ENCODE data around the gene FBN3.
"Not testable (repeated sequence)": the region's sequence is repeated elsewhere in the genome, so short reads cannot be mapped to it uniquely, and the experiment has no call there.

Gene FBN3

DNA sequence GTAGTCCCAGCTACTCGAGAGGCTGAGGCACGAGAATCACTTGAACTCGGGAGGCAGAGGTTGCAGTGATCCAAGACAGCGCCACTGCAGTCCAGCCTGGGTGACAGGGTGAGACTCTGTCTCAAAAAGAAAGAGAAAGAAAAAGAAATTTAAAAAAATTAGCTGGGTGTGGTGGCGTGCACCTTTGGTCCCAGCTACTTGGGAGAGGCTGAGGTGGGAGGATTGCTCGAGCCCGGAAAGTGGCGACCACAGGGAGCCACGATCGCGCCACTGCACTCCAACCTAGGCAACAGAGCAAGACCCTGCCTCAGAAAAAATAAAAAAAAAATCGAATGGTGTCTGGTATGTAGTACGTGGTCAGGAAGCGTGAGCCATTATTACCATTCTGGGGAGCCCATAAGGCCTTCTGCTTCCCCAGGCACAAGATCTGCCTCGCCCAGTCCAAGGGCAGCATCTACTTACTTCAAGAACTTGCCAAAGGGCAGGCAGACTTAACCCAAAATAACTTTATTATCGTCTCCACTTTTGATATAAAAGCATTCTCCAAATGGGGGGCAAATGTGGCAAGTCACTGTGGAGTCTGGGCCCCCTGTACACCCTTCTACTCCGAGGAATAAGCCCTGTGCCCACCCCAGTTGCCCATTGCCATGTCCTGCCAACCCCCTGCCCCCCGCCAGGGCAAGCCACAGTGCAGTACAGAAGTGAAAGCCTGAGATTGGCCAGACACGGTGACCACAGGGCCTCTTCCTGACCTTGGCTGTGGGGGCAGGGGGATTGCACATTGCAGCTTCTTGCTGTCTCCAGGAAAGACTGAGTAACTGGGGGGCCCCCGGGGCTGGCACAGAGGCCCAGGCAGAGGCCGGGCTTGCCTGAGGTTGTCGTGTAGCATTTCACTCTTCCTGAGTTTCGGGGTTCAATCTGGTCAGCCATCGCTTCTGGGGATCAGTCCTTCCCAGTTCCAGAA lies 84.2 kb downstream of the FBN3 start:
- DNase-seq (ENCODE audit: low read depth in 2 of 2, low spot score in 1 of 2), result no peak

DNA sequence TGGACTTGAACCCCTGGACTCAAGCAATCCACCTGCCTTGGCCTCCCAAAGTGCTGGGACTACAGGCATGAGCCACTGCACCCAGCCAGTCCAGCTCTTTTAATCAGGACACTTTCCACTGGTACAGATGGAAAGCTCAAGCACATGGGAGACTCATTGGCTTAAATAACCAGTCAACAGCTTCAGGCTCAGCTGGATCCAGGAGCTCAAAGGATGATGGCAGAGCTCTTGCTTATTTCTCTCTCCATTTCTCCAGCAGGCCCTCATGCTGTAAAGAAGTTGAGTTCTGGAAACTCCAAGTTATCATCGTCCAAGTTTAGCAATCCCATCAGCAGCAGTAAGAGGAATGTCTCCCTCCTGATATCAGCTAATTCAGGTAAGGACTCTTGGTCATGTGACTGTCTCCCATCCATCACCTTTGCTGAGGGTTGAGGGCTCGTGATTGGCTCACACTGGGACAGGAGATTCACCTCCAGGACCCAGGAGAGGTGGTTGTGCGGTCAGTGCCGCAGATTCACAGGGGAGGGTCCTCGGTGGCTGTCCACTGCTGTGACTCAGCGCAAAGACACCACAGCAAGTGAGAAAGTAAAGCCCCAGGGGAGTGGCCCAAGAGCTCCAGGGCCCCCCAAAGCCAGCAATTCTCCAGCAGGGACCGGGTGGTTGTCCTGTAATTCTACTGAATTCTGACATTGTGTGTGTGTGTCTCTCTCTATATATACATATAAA lies 91.7 kb downstream of the FBN3 start:
- DNase-seq (ENCODE audit: low read depth in 2 of 2, low spot score in 1 of 2), result no peak

DNA sequence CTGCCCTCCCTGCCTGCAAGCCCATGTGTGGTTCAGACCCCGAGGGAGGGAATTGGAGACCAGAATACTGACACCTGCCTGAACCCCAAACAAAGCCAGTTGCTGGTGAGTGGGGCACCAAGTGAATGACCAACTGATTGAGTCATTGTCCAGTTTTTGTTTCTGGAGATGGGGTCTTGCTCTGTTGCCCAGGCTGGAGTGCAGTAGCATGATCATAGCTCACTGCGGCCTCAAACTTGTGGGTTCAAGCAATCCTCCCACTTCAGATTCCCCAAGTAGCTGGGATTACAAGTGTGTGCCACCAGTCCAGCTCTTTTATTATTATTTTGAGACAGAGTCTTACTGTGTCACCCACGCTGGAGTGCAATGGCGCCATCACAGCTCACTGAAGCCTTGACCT lies 92.9 kb downstream of the FBN3 start:
- no peak for DNase-seq (ENCODE audit: low read depth in 2 of 2, low spot score in 1 of 2)

- DNase-seq (ENCODE audit: low read depth in 2 of 2, low spot score in 1 of 2), result no peak
Measured at GRCh38 chr19:8054169-8054568, 95.2 kb downstream of the FBN3 start.

- DNase-seq (ENCODE audit: low read depth in 2 of 2, low spot score in 1 of 2), result no peak
Measured at GRCh38 chr19:8052464-8052859, 96.9 kb downstream of the FBN3 start, which contains the start of gene CCL25. CCL25 (plus strand) TSS chr19:8052760; CDS start chr19:8053050, 290 bp downstream.

GRCh38 chr19:8050274-8051096 lies 98.9 kb downstream of the FBN3 start:
- peak; percentile 63 to 78 for DNase-seq (ENCODE audit: low read depth in 2 of 2, low spot score in 1 of 2)

GRCh38 chr19:8046569-8047165 lies 102.7 kb downstream of the FBN3 start:
- no peak for DNase-seq (ENCODE audit: low read depth in 2 of 2, low spot score in 1 of 2)

DNA sequence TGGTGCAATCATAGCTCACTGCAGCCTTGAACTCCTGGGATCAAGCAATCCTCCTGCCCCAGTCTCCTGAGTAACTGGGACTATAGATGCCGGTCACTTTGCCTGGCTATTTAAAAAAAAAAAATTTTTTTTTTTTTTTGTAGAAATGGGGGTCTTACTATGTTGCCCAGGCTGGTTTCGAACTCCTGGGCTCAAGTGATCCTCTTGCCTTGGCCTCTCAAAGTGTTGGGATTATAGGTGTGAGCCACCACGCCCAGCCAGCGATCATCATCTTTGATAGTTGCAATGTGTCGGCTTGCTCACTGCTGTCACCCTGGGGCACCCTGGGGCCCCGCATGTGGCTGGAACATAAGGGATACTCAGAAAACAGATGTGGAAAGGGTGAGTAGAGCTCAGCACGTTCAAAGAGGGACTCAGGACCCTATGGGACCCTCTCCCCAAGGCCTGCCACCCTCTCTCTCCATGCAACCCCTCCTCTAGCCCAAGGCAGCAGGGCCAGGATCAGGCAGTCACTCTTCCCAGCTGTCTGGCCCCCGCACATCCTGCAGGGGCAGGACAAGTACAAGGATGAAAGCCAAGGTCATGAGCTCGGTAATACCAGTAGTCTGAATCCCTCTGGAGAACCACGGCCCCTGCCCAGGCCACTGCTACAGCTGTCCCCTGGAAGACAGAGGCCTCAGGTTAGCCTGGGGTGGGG lies 103.4 kb downstream of the FBN3 start:
- no peak for DNase-seq (ENCODE audit: low read depth in 2 of 2, low spot score in 1 of 2)

- DNase-seq (ENCODE audit: low read depth in 2 of 2, low spot score in 1 of 2), result no peak
Measured at GRCh38 chr19:8044018-8044417, 105.4 kb downstream of the FBN3 start.

DNA sequence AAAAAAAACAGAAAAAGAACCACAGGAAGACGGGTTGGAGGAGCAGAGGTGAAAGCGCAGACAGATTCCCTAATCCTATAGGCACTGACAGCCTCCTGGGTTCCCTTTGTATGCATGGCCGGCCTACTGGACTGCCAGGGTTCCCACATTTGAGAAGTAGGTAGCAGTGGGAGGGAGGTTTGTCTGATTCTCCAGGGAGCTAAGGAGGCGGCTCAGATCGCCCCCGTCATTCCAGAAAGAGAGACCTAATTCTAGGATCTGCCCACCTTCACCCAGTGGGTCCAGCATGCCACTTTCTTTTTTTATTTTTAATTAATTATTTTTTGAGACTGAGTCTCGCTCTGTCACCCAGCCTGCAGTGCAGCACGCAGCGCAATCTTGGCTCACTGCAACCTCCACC lies 106.5 kb downstream of the FBN3 start:
- DNase-seq (ENCODE audit: low read depth in 2 of 2, low spot score in 1 of 2), result no peak

DNA sequence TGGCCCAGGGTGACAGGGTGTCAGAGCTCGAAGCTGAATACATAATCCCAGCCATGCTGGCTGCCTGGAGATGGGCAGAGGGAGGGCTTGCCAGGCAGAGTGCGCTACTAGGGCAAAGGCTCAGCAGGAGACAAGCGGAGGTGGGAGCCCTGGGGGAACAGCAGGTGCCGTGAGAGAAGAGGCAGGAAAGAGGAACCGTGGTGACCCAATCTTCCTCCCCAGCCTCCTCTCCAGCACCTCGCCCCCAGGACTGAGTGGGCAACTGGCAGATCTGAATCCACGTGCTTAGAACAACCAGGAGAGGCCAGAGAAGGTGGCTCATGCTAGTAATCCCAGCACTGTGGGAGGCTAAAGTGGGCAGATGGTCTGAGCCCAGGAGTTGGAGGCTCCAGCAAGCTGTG lies 107.9 kb downstream of the FBN3 start:
- no peak for DNase-seq (ENCODE audit: low read depth in 2 of 2, low spot score in 1 of 2)

DNA sequence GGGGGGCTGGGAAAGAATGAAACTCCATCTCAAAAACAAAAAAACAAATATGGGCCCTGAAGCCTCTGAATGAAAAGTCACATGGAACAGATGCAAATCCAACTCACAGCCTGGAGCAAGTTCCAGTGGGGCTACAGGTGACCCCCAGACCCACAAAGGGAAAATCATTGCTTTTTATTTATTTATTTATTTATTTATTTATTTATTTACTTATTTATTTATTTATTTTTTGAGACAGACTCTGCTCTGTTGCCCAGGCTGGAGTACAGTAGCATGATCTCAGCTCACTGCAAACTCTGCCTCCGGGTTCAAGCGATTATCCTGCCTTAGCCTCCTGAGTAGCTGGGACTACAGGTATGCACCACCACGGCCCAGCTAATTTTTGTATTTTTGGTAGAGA lies 110.2 kb downstream of the FBN3 start:
- no peak for DNase-seq (ENCODE audit: low read depth in 2 of 2, low spot score in 1 of 2)

DNA sequence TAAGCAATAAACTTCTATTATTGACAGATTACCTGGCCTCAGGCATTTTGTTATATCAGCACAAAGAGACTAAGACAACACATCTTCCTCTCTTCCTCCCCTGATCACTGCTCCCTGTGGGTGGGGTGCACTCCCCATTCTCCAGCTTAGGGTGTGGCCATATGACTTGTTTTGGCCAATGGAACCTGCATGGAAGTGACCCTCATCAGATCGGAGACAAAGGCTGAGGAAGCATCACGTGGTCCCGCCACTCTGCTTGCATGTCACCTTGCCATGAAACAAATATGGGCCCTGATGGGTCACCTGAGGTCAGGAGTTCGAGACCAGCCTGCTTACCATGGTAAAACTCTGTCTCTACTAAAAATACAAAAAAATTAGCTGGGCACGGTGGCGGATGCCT lies 110.6 kb downstream of the FBN3 start:
- no peak for DNase-seq (ENCODE audit: low read depth in 2 of 2, low spot score in 1 of 2)

- DNase-seq (ENCODE audit: low read depth in 2 of 2, low spot score in 1 of 2), result no peak
Measured at GRCh38 chr19:8036434-8037099, 112.8 kb downstream of the FBN3 start.

DNA sequence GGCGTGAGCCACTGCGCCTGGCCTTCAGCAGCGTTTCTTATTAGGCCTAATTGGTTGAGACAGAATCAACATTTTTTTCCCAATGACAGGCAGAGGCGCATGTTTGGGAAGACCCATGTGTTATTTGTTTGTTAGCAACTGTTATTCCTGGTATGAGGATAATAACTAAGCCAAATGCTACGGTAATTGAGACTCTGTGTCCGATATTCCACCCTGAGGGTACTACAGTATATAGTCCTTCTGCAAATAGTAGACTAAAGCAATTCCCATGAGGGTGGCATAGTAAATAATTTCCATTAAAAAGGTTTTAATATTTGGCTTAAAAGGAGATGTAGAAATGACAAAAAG lies 115.2 kb downstream of the FBN3 start:
- DNase-seq (ENCODE audit: low read depth in 2 of 2, low spot score in 1 of 2), result no peak

DNA sequence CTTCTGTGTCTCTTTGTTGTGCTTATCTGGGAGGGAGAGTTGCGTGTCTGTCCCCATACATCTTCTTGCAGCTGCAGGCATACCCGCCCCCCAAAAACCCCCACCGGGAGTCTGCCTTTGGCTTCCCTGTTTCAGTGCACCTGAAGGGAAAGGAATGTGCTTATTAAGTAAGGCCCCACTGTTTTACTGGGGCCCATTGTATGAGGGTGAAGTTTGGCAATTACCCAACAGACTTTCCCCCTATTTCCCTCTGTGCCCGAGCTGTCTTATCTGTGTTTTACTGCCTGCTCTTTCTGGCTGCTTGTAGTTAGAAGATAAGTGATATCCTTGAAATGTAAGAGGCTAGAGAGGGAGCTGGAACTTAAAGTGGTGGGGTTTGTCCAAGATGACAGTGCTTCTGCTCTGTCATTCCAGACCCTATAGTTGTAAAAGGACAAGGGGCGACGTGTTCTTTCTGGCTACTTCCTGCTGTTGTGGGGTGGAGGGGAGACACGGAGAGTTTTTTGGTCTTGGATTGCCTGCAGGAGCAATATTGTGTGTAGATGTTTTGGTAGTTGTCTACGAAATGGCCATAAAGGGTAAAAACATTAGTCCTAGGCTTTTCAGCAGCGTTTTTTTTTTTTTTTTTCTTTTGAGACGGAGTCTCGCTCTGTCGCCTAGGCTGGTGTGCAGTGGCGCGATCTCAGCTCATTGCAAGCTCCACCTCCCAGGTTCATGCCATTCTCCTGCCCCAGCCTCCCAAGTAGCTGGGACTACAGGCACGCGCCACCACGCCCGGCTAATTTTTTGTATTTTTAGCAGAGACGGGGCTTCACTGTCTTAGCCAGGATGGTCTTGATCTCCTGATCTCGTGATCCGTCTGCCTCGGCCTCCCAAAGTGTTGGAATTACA lies 115.9 kb downstream of the FBN3 start:
- not testable (repeated sequence) for DNase-seq (ENCODE audit: low read depth in 2 of 2, low spot score in 1 of 2)

DNA sequence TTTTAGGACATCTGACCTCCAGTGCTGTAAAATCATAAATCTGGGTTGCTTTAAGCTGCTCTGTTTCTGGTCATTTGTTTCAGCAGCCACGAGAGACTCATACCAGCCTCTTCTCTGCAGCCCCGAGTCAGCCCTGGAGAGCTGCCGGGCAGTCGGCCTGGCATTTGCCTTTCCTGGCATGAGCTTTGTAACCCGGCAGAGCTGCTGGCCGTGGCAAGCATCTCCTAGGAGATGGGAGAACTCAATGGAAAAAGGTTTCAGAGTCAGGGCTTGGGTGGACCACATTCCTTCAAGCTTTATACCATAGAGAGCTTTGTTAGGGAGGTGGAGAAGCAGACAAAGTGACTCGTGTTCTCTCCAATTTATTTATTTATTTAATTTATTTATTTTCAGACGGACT lies 118.4 kb downstream of the FBN3 start:
- DNase-seq (ENCODE audit: low read depth in 2 of 2, low spot score in 1 of 2), result no peak

- no peak for DNase-seq (ENCODE audit: low read depth in 2 of 2, low spot score in 1 of 2)
Measured at GRCh38 chr19:8028951-8029491, 120.4 kb downstream of the FBN3 start.

GRCh38 chr19:8025316-8025715 lies 124.1 kb downstream of the FBN3 start:
- no peak for DNase-seq (ENCODE audit: low read depth in 2 of 2, low spot score in 1 of 2)
